ENCODE results near the gene PDE6H. TPM values are rescaled to one million over a fixed set of nuclear protein-coding genes. Genes with fewer than 3 reads are reported as not detected.

The PDE6H gene
- polyA plus RNA-seq, 2 of the 4 experiments (the other 2 are of a cell fraction): not detected

GRCh38 chr12:14936224-14936861 lies 36.5 kb upstream of the PDE6H start:
- no peak for FAIRE-seq
- DNase-seq (ENCODE audit: low read depth in 1 of 2, low spot score in 1 of 2): peak in 1 of 2 experiments; percentile 30
- no peak overlapping the region for H3K4me2 ChIP-seq
- H3K9me3 ChIP-seq: no peaks in the 10 kb centered on the region
- TF ChIP-seq RAD21 (conservative IDR thresholded peaks at IDR 0.05 in 1 of 2, IDR thresholded peaks at IDR 0.05 in 1 of 2): peak in 1 of 2 experiments; percentile 17; a peak in 1 of 5 replicates
- TF ChIP-seq PHF8 (IDR thresholded peaks at IDR 0.05; ENCODE audit: borderline replicate concordance, low read depth): no peak
- ATAC-seq: peak in 1 of 2 experiments; percentile 71; a peak in 4 of 6 replicates
- WGBS (ENCODE audit: missing lambda C conversion rate): 69% methylated on average over 6 of the region's 6 CpGs
- H3K4me3 ChIP-seq: no peak overlapping the region
- ChIA-PET CTCF (interaction anchor here (1.2 to 2.1 kb wide), 3 partner anchors 9 to 59 kb away, joined by 4 read pairs; no protein-coding TSS in a partner anchor), POLR2A (no interaction called here)
- no peak overlapping the region for H3K27ac ChIP-seq
- H3K4me1 ChIP-seq: no peaks in the 10 kb centered on the region

GRCh38 chr12:14937014-14937413 lies 35.8 kb upstream of the PDE6H start:
- Histone ChIP-seq H3K4me2 (no peak overlapping the region), H3K4me3 (no peak overlapping the region), H3K4me1 (no peaks in the 10 kb centered on the region), H3K9me3 (no peaks in the 10 kb centered on the region), H3K27ac (no peak overlapping the region)
- 78% methylated on average over 3 of the region's 3 CpGs for WGBS (ENCODE audit: missing lambda C conversion rate)
- FAIRE-seq (no peak), ATAC-seq (0 out of 6 replicates have a peak, but pooled peaks of 1 of the 2 experiments have one; percentile 23), DNase-seq (ENCODE audit: low read depth in 1 of 2, low spot score in 1 of 2) (no peak)
- POLR2A ChIA-PET: no interaction called here
- TF ChIP-seq CHD2 (IDR thresholded peaks at IDR 0.05; ENCODE audit: low read length, partially characterized antibody) (no peak), EP300 (IDR thresholded peaks at IDR 0.05) (no peak), MYC (IDR thresholded peaks at IDR 0.05; ENCODE audit: borderline replicate concordance, low read length) (no peak), RFX5 (IDR thresholded peaks at IDR 0.05) (no peak), E2F6 (IDR thresholded peaks at IDR 0.05; ENCODE audit: borderline replicate concordance, low read depth) (no peak), ESRRA (IDR thresholded peaks at IDR 0.05; ENCODE audit: borderline replicate concordance, low read length) (no peak), HMGXB4 (CRISPR knock-in tag; IDR thresholded peaks at IDR 0.05; ENCODE audit: borderline replicate concordance) (no peak), KDM1A (IDR thresholded peaks at IDR 0.05; ENCODE audit: low read depth) (no peak), CTCF (IDR thresholded peaks at IDR 0.05) (no peak)
- CTCF ChIA-PET: interaction anchor here (1.2 to 2.1 kb wide), 2 partner anchors 18 to 59 kb away, joined by 4 read pairs; no protein-coding TSS in a partner anchor

- WGBS (ENCODE audit: missing lambda C conversion rate): 0% methylated on average over 1 of the region's 1 CpG
- peak in 1 of 2 experiments; percentile 74; a peak in 3 of 6 replicates for ATAC-seq
- no peak for DNase-seq (ENCODE audit: low read depth in 1 of 2, low spot score in 1 of 2)
- H3K4me2 ChIP-seq: no peak overlapping the region
- ChIA-PET POLR2A (no interaction called here), CTCF (interaction anchor here (0.9 to 2.1 kb wide), 2 partner anchors 18 to 48 kb away, joined by 4 read pairs; no protein-coding TSS in a partner anchor)
- H3K4me1 ChIP-seq: no peaks in the 10 kb centered on the region
- H3K27ac ChIP-seq: no peak overlapping the region
- no peak overlapping the region for H3K4me3 ChIP-seq
- no peaks in the 10 kb centered on the region for H3K9me3 ChIP-seq
- no peak for TF ChIP-seq E2F6 (IDR thresholded peaks at IDR 0.05; ENCODE audit: borderline replicate concordance, low read depth)
- TF ChIP-seq NPAS2 (CRISPR knock-in tag; IDR thresholded peaks at IDR 0.05; ENCODE audit: borderline replicate concordance): no peak
- no peak for TF ChIP-seq CHD4 (IDR thresholded peaks at IDR 0.05; ENCODE audit: borderline replicate concordance)
- no peak for TF ChIP-seq HOXB5 (CRISPR knock-in tag; IDR thresholded peaks at IDR 0.05)
- no peak for TF ChIP-seq SREBF2 (IDR thresholded peaks at IDR 0.05)
- no peak for TF ChIP-seq BHLHE40 (IDR thresholded peaks at IDR 0.05; ENCODE audit: low read depth, low read length)
- TF ChIP-seq CBX2 (IDR thresholded peaks at IDR 0.05; ENCODE audit: borderline replicate concordance, low read depth): no peak
- no peak for TF ChIP-seq MAZ (IDR thresholded peaks at IDR 0.05; ENCODE audit: borderline replicate concordance, low read depth, low read length)
- no peak for FAIRE-seq
Measured at GRCh38 chr12:14937689-14938088, 35.2 kb upstream of the PDE6H start.

Data from A549 (cell line).